ENCODE data around the gene KLC3.
"Not testable (repeated sequence)": the region's sequence is repeated elsewhere in the genome, so short reads cannot be mapped to it uniquely, and the experiment has no call there.

Gene KLC3

GRCh38 chr19:45320997-45321775 is 19.4 kb upstream of the KLC3 start:
- no peak for DNase-seq

- DNase-seq: no peak
Observed at GRCh38 chr19:45321848-45322247, 18.7 kb upstream of the KLC3 start.

GRCh38 chr19:45322311-45322710 is 18.2 kb upstream of the KLC3 start:
- DNase-seq: no peak

GRCh38 chr19:45322744-45323281 is 17.7 kb upstream of the KLC3 start, which contains the start of gene CKM:
TSS of gene CKM (minus strand) at chr19:45322875. CDS start at chr19:45319713, 3,162 bp downstream.
- DNase-seq: no peak

- DNase-seq: no peak
Observed at GRCh38 chr19:45323671-45324081, 16.9 kb upstream of the KLC3 start.

- no peak for DNase-seq
Observed at GRCh38 chr19:45324349-45324907, 16.1 kb upstream of the KLC3 start.

- DNase-seq: no peak
Observed at GRCh38 chr19:45327404-45328143, 13.0 kb upstream of the KLC3 start.

- no peak for DNase-seq
Observed at GRCh38 chr19:45331411-45331810, 9.1 kb upstream of the KLC3 start.

- no peak for DNase-seq
Observed at GRCh38 chr19:45333609-45334303, 6.8 kb upstream of the KLC3 start.

GRCh38 chr19:45334881-45335280 is 5.7 kb upstream of the KLC3 start:
- DNase-seq: not testable (repeated sequence)

- no peak for DNase-seq
Observed at GRCh38 chr19:45336696-45337251, 3.8 kb upstream of the KLC3 start.

- DNase-seq: no peak
Observed at GRCh38 chr19:45339629-45340028, 921 bp upstream of the KLC3 start.

- no peak for DNase-seq
Observed at GRCh38 chr19:45340899-45341453, 426 bp downstream of the KLC3 start.

GRCh38 chr19:45342911-45343310 is 2.4 kb downstream of the KLC3 start:
- DNase-seq: no peak

GRCh38 chr19:45344621-45345505 is 4.3 kb downstream of the KLC3 start:
- DNase-seq: no peak

GRCh38 chr19:45345506-45345860 is 4.9 kb downstream of the KLC3 start:
- DNase-seq: no peak

GRCh38 chr19:45346449-45346848 is 5.9 kb downstream of the KLC3 start:
- DNase-seq: no peak

GRCh38 chr19:45347570-45348366 is 7.2 kb downstream of the KLC3 start:
- DNase-seq: no peak

- no peak for DNase-seq
Observed at GRCh38 chr19:45348367-45349125, 8.0 kb downstream of the KLC3 start.

GRCh38 chr19:45349126-45349415 is 8.5 kb downstream of the KLC3 start:
- no peak for DNase-seq

All from NCI-H187 (cell line).